ENCODE results near the gene TMEM176A.
"Not testable (repeated sequence)": the region's sequence is repeated elsewhere in the genome, so short reads cannot be mapped to it uniquely, and the experiment has no call there.

Gene TMEM176A

DNA sequence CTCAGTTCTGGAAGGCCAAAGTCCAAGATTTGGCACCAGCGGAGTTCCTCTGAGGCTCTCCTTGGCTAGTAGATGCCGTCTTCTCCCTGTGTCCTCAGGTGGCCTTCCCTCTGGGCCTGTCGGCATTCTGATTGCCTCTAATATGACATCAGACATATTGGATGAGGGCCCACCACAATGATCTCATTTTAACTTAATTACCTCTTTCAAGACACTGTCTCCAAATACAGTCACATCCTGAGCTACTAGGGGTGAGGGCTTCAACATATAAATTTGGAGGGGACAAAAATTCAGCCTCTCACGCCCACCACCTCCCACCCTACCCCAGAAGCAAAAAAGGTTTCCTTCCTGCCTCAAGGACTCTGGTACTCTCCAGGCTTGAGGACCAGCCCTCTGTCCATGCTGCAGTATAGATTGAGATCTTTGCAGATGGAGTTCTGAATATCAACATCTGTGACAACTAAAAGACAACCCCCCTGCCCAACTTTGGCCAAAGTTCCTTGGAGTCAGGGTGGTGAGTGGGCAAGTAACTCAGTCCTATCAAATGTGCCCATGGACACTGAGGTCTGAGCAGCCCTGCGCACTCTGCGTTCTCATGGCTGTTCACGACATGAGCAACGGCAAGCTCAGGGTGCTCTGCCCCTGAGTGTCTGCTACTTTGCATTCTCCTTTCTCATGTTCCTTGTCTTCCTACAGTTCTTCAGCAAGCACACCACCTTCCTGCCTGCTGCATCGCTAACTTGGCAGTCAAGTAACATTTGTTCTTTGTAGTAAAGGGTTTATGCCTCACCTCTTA lies 11.9 kb upstream of the TMEM176A start:
- DNase-seq = peak; percentile 42

DNA sequence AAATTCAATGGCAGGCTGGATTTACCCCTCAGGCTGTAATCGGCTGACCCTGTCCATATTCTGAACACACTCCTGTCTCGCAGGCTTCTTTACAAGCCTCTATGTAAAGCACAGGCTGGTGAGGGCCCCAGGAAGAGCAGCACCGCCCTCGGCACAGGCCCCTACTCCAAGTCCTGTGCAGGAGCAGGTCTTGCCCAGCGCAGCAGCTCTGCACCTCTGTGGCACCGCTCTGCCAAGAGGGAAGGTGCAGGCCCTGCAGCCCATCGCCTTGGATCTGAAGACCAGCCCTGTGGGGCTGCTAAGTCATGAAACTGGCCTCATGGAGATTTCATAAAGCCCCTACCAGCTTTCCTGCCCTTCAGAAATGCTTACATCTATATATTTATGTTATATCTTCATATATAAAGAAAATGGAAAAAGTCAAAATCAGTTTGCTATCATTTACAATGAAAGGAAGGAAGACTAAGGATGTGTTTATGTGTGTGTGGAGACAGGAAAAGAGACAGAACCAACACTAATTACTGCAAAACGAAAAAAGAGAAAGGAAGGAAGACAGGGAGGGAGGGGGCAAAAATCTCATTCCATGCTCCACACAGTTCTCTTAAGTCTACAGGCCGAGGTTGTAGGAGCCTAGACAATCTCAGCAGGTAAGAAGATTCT lies 10.0 kb upstream of the TMEM176A start:
- no peak for DNase-seq

- no peak for DNase-seq
Observed at GRCh38 chr7:150791304-150791703, 9.3 kb upstream of the TMEM176A start.

DNA sequence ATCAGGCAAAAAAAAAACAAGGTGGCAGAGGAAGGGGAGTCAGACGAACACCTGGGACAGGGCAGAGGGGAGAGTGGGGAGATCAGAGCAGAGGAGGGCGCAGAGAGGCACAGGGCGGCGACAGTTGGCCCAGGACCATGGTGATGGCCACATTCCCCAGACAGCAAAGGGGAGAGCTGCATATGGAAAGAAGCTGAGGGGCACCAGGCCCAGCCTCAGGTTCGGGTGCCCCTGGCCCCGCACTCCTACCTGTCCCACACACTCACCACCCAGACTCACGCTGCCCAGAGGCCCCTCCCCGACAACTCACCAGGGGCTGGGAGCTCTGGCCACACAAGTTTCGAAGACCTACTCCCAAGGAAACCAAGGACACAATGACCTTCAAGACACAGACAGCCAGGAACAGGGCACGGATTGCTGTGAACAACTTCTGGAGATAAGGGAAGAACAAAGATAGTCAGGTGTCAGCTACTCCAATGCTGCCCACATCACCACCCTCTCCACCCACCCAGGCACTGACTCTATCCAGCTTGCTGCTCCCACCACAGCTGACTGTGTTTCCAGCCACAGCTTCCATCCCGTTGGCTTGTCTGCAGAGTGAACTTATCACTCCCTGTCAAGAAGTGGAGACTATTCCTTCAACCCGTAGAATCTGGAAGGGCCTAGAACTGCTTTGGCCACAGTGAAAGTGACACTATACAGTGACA lies 8.7 kb upstream of the TMEM176A start:
- no peak for DNase-seq

DNA sequence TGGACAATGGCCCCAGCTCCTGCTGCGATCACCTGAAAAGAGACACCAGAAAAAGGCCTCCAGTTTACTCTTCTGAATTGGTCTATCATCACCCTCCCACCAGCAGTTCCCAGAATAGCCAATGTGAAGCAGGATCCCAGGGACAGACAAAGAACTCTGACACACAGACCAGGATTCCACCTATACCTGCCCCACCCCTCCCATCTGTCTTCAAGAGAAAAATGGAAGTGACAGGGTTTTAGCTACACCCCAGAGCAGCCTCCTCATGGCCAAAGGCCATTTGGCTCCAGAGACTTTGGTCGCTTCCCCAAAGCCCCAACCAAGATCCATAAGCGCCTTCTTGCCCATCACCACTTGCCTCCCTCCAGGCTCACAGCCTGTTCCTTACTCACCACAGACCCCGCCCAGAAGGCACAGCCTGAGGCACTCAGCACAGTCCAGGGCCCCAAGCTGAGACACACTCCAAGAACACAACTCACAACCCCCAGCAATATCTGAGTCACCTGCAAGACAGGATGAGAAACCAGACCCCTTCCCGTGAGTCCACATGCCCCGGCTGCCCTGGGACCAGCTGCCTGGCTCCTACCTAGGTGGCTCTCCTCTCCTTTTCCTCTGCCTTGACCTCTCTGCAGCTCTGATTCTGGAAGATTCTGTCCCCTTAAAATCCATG lies 6.9 kb upstream of the TMEM176A start:
- DNase-seq = no peak

DNA sequence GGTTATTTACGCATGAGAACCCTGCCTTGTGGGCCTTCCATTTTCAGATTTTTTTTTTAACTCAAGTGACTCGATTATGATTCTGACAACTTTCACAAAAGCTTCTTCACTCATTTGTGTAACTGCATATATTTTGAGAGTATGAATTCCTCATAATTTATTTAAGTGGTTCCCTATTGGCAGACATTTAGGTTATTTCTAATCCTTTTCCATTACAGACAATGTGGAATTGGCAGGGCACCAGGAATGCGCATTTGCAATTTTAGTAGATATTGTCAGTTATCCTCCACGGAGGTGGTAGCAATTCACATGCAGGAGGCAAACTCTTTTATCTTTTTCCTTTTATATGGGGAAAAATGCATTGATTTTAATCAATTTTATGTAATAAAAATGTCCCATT lies 2.9 kb upstream of the TMEM176A start:
- DNase-seq = no peak

GRCh38 chr7:150799156-150799555 lies 1.4 kb upstream of the TMEM176A start:
- DNase-seq = no peak

DNA sequence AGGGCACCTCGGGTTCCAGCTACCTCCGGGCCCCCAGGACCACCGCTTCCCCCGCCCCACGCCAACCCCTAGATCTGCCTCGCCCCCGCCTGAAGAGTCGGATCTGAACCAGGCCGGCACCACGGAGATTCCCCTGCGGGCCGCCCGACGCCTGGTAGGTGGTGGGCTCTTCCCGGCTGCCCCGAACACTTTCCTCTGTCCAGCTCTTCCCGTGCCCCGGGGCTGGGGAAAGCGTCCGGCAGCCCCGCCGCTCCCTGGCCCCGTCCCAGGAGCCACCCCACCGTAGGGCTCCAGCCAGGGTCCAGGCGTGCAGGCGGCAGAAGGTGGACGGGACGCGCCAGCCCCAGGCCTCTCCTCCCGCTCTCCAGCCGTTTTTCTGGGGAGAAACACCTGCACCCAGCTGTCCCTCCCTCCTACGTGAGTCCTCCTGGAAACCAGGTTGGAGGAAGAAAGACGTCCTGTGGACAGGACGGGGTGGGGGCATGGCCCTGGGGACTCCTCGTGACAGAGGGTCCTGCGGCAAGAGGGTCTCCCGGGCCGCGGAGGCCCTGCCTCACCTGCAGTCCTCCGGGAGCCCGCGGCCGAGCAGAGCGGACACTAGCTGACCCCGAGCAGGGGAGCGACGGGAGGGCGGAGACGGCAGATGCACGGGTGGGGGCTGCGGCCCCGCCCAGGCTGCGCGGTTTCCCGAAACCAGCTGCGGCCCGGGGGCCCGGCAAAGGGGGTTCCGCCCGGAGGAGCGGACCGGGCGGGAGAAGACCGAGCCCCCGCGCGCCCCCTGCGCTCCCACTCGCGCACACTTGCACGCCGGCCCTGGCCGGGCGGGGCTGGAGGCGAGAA lies 608 bp upstream of the TMEM176A start, which contains the start of gene TMEM176B:
TMEM176B (minus strand) TSS at position 624 of the 840 bp plus-strand sequence. CDS start 3,795 bp downstream, outside the sequence.
- no peak for DNase-seq

DNA sequence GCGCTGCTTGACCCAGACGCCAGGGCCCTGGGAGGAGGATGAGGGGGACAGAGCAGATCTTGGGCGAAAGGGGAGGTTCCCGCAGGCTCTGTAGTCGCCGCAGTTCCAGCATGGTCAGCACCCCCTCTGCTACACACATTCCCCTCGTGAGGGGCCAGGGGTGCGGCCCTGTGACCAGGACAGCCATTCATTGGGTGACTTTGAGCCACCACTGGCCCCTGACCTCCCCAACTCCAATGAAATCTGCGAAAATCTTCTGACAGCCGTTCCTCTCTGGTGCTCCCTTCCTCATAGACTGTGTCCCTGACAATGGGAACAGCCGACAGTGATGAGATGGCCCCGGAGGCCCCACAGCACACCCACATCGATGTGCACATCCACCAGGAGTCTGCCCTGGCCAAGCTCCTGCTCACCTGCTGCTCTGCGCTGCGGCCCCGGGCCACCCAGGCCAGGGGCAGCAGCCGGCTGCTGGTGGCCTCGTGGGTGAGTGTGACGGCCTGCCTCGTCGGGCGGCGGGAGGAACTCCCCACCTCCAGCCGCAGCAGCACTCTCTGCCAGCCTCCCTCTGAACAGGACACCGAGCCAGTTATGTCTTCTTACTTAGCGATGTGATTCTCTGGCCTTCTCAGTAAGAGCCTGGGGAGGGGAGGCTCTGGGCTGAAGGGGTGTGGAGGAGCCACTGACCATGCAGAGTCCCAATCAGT lies 825 bp downstream of the TMEM176A start:
- DNase-seq = no peak

DNA sequence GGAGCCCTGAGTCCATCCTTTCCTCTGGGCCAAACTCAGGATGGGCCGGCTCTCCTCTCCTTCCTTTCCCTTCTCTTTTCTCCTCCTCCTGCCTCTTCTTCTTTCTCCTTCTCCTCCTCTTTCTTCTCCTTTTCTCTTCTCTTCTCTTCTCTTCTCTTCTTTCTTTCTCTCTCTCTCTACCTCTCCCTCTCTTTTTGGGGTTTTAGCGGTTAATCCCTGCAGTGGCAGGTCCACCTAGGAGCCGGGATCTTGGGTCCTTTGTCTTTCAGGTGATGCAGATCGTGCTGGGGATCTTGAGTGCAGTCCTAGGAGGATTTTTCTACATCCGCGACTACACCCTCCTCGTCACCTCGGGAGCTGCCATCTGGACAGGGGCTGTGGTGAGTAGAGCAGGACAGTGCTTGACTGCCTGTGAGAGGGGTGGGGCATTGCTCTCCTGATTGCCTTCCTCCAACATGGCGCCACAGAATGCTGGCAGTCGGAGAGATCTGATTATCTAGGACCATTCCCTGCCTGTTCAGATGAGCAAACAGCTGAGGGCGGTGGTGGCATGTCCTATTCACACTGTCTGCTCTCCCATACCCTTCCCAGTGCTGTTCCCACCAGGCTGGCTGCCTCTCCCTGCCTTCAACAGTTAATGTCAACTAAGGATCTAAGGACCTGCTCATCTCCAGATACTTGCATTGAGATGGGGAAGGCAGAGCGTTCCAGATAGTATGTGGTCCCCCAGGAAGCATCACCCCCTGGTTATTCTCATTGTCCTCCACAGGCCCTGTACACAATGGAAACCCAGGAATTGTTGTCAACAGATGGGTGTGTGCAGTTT lies 1.6 kb downstream of the TMEM176A start:
- no peak for DNase-seq

DNA sequence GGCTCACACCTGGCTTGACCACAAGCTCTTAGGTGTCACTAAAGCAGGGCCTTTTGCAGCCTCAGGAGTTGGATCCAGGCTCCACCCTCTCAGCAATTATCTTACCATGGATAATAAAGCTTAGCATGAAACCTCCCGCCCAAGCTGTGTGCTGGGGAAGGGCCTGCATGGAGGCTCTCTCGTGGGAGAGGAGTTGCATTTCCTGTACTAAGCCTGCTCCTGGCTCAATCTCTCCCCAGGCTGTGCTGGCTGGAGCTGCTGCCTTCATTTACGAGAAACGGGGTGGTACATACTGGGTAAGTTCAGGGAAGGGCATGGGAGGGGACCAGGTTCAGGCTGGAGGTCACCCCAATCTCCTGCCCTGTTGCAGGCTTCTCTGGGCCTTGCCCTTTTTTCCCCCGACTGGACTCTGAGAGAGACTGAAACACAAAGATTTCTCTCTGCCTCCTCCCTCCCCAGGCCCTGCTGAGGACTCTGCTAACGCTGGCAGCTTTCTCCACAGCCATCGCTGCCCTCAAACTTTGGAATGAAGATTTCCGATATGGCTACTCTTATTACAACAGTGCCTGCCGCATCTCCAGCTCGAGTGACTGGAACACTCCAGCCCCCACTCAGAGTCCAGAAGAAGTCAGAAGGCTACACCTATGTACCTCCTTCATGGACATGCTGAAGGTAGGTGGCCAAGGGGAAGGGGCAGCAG lies 2.7 kb downstream of the TMEM176A start:
- no peak for DNase-seq

DNA sequence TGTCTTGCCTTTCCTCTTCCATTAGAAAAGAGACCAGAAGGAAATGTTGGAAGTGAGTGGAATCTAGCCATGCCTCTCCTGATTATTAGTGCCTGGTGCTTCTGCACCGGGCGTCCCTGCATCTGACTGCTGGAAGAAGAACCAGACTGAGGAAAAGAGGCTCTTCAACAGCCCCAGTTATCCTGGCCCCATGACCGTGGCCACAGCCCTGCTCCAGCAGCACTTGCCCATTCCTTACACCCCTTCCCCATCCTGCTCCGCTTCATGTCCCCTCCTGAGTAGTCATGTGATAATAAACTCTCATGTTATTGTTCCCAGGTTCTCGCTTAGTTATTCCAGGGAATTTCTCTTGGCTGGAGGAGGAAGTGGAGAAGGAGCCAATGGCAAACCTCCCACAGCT lies 4.2 kb downstream of the TMEM176A start:
- DNase-seq = no peak

DNA sequence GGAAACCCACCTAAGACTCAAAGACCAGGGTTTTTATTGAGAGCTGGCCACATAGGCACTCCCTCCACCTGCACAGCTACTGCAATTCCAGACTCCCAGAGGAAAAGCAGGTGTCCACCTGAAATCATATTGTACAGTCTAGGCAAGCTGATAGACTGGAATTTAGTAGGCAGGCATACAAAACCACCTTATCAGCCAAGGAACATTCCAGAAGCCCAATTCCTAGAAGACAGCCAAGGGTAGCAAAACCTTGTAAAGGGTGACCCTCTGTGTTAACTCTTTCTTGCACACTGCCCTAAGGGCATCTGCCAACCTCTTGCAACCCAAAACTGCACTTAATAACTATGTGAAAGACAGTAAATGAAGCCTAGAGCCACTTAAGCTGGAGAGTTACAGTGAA lies 5.3 kb downstream of the TMEM176A start:
- DNase-seq = no peak

GRCh38 chr7:150806454-150806853 lies 5.9 kb downstream of the TMEM176A start:
- DNase-seq = no peak

DNA sequence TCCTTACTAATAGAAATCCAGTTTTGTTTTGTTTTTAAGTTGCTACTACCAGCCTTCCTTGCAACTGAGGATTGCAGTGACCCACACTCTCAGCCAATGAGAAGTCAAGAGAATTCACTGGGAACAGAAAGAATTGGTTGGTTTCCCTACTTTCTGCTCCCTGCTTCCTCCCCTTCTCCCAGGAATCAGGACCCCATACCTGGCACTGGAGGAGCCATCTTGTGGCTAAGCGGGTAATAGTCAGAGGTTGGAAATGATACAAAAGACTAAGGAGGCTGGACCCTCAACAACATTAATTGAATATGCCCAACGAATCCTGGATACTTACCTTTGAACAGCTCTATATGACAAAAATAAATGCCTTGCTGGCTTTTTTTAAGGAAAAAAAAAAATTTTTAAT lies 6.3 kb downstream of the TMEM176A start:
- no peak for DNase-seq

DNA sequence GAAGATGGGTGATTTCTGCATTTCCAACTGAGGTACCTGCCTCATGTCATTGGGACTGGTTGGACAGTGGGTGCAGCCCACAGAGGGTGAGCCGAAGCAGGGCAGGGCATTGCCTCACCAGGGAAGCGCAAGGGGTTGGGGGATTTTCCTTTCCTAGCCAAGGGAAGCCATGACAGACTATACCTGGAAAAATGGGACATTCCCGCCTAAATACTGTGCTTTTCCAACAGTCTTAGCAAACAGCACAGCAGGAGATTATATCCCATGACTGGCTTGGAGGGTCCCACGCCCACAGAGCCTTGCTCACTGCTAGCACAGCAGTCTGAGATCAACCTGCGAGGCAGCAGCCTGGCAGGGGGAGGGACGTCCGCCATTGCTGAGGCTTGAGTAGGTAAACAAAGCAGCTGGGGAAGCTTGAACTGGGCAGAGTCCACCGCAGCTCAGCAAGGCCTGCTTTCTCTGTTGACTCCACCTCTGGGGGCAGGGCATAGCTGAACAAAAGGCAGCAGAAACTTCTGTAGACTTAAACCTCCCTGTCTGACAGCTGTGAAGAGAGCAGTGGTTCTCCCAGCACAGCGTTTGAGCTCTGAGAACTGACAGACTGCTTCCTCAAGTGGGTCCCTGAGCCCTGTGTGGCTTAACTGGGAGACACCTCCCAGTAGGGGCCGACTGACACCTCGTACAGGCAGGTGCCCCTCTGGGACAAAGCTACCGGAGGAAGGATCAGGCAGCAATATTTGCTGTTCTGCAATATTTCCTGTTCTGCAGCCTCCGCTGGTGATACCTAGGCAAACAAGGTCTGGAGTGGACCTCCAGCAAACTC lies 7.3 kb downstream of the TMEM176A start:
- not testable (repeated sequence) for DNase-seq

DNA sequence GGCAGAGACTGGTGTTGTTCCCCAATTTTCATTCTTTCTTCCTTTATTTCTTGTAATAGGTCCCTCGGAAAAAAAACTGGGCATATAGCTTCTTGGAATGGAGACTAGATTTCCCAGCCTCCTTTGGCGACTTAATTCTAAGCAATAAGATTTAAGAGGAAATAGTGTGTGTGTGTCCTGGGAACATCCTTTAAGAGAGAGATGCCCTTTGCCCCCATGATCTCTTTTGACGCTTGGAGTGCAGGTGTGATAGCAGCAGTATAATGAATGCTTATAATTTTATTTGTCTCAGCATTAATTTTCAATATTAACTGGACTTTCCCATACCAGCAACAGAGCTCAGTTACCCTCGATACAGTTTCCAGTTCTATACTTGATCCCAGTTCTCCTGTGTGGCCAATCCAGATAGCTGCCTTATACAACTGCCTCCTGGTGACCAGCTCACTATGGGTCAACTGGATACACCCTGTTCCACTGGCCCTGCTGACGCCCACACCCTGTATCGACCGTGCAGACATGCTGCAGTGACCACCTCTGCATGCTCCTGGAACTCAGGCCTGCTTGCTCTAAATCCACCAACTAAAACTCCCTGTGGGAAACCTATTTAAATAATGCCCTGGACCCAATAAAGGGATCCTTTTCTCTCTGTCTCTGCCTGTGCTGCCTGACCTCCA lies 13.9 kb downstream of the TMEM176A start:
- no peak for DNase-seq

- no peak for DNase-seq
Observed at GRCh38 chr7:150818971-150819370, 18.4 kb downstream of the TMEM176A start.

GRCh38 chr7:150820148-150820547 lies 19.6 kb downstream of the TMEM176A start:
- DNase-seq = no peak

All from fibroblast of skin of right quadriceps (primary cell).